Brain microvascular endothelial cell (primary cell): ENCODE results near the gene MOG.

Experiments
- DNase-seq: peaks from one replicate; pipeline ENCODE4 v3.0.0-alpha.2; 2020
- H3K27ac ChIP-seq: fragments of 250-450 bp; sonication (Bioruptor Pico); 2 replicates; pipeline ENCODE4 v1.5.1; 2020; ENCODE audit warnings: mild to moderate bottlenecking, moderate library complexity
- H3K27me3 ChIP-seq: fragments of 250-450 bp; sonication (Bioruptor Pico); replicated peaks from 2 replicates; pipeline ENCODE4 v1.5.1; 2020; ENCODE audit warnings: mild to moderate bottlenecking
- H3K36me3 ChIP-seq: fragments of 250-450 bp; sonication (Bioruptor Pico); replicated peaks from 2 replicates; pipeline ENCODE4 v1.5.1; 2020; ENCODE audit warnings: mild to moderate bottlenecking
- H3K4me3 ChIP-seq: 2 replicates; pipeline ENCODE4 v1.5.1; 2011; ENCODE audit warnings: low read depth, mild to moderate bottlenecking, control low read depth, low read length, moderate library complexity
- in situ Hi-C: cut with HindIII; loops from 2 replicates; pipeline ENCODE4 v1.10.0; 2017; ENCODE audit warnings: low sequenced_read_pairs, low pct_ligation_motif_present
- TF ChIP-seq, protein P1 (sequence below): IDR thresholded peaks from 2 replicates; pipeline ENCODE4 v1.5.1; 2011; ENCODE audit warnings: low read depth, mild to moderate bottlenecking, moderate library complexity, low read length, control low read depth, inconsistent platforms; ENCODE audit errors: missing control alignments

The MOG gene

DNA sequence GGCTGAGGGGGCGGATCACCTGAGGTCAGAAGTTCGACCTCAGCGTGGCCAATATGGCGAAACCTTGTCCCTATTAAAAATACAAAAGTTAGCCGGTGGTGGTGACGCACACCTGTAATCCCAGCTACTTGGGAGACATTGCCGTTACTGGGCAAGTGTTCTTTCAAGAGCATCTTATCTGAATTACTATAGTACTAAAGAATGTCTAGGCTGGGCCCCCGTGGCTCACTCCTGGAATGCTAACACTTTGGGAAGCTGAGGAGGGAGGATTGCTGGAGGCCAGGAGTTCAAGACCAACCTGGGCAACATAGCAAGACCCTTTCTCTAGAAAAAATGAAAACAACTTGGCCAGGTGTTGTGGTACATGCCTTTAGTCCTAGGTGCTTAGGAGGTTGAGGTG lies 24.9 kb downstream of the MOG start:
- Histone ChIP-seq H3K27ac (no peak overlapping the region), H3K4me3 (no peak overlapping the region), H3K36me3 (no peaks in the 10 kb centered on the region), H3K27me3 (no peaks in the 10 kb centered on the region)
- in situ Hi-C loops = no loop called here
- TF ChIP-seq, protein P1, sequence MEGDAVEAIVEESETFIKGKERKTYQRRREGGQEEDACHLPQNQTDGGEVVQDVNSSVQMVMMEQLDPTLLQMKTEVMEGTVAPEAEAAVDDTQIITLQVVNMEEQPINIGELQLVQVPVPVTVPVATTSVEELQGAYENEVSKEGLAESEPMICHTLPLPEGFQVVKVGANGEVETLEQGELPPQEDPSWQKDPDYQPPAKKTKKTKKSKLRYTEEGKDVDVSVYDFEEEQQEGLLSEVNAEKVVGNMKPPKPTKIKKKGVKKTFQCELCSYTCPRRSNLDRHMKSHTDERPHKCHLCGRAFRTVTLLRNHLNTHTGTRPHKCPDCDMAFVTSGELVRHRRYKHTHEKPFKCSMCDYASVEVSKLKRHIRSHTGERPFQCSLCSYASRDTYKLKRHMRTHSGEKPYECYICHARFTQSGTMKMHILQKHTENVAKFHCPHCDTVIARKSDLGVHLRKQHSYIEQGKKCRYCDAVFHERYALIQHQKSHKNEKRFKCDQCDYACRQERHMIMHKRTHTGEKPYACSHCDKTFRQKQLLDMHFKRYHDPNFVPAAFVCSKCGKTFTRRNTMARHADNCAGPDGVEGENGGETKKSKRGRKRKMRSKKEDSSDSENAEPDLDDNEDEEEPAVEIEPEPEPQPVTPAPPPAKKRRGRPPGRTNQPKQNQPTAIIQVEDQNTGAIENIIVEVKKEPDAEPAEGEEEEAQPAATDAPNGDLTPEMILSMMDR = no peak
- DNase-seq = no peak

DNA sequence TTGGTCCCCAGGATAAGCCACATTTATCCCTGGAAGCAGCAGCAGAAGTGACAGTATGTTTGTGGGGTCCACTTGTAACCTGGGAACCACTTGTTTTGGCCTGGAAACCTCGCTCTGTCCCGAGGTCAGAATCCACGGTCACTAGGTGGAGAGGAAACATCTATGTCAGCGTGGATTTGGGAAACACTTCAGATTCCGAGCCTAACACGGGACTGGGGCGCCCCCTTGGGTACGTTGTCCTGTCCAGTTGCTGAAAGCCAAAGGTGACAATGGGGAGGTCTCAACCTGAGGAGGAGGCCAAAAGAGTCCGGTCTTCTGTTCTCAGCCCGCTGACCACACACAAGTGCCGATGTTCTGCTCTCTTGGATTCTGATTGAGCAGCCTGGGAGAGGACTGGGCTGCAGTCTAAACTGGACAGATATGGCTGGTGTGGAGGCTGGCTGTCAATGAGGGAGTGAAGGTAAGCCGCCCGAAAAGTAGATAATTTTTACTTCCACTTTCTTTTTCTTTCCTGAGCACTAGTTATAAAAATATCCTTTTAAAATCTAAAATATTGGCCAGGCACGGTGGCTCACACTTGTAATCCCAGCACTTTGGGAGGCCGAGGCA lies 28.9 kb downstream of the MOG start:
- in situ Hi-C loops = no loop called here
- H3K4me3 ChIP-seq = no peak overlapping the region
- TF ChIP-seq, protein P1 = no peak
- DNase-seq = no peak
- no peaks in the 10 kb centered on the region for H3K27me3 ChIP-seq
- no peak overlapping the region for H3K27ac ChIP-seq
- H3K36me3 ChIP-seq = no peaks in the 10 kb centered on the region

DNA sequence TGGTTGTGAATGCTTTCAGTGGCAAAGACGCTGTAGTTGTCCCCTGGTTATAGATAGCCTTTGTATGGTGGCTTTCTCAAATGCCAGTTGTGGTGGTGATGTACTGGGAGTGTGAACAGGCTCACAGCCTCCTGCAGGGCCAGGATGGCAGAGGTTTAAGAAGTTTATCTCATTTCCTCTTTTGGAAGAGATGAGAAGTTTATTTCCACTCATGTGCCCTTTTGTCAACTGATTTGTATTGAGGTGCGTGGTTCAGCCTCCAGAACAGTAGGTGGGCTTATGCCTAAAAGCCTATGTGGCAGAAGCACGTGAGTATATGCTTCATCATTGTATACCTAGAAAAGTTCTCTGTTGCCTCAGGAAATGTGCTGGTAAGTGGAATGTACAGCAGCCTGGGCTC lies 37.7 kb downstream of the MOG start:
- no peak for DNase-seq
- in situ Hi-C loops = no loop called here
- H3K27ac ChIP-seq = no peak overlapping the region
- no peaks in the 10 kb centered on the region for H3K36me3 ChIP-seq
- H3K27me3 ChIP-seq = no peaks in the 10 kb centered on the region
- TF ChIP-seq, protein P1 = no peak
- H3K4me3 ChIP-seq = no peak overlapping the region

DNA sequence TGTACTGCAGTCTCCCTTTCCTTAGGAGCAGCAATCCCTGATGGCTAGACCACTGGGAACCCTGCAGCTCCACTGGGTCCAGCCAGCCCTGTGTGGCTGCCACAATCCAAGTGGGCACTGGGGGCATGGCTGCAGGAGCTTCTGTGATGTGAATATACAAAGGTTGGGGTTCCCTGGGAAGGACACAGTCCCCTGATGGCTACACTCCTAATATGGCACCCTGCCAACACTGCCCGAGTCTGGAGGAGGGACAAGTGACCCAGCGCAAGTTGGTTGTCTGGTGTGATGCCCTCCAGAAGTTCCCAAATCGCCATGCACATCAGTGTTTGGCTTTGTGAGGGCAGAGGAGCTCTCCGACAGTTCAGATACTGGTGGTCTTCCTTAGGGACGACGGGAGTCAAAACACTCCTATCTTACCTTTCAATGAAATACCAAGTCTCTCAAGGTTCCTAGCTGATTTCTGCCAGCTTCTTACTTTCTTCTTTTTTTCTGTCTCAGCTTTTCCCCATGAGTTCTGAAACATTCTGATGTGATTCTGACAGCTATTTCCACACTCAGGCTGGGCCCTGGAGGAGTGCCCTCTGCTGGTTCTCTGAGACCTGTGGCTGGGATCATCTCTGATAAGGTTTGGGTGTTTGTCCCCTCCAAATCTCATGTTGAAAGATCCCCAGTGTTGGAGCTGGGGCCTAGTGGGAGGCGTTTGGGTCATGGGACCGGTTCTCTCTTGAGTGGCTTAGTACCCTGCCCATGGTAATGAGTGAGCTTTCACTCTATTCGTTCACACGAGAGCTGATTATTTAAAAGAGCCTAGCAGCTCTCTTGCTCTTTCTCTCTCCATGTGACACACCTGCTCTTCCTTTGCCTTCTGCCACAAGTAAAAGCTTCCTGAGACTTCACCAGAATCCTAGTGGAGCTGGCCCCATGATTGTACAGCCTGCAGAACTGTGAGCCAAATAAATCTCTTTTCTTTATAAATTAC lies 39.5 kb downstream of the MOG start:
- Histone ChIP-seq H3K4me3 (no peak overlapping the region), H3K27ac (no peak overlapping the region), H3K27me3 (no peaks in the 10 kb centered on the region), H3K36me3 (no peaks in the 10 kb centered on the region)
- TF ChIP-seq, protein P1 = peak; percentile 71
- in situ Hi-C loops = no loop called here
- DNase-seq = peak; percentile 19

- Histone ChIP-seq H3K4me3 (no peak overlapping the region), H3K36me3 (no peaks in the 10 kb centered on the region), H3K27ac (no peak overlapping the region), H3K27me3 (peaks cover 3% of the 10 kb centered on the region)
- peak; percentile 31 for DNase-seq
- in situ Hi-C loops = no loop called here
- TF ChIP-seq, protein P1 = peak; percentile 86
These were observed 45.7 kb downstream of the MOG start for GRCh38 chr6:29702519-29703103.
